ENCODE data around the gene ELP2. TPM values are rescaled to one million over a fixed set of nuclear protein-coding genes. Genes with fewer than 3 reads are reported as not detected.

ELP2 gene
- total RNA-seq, 1 experiment from 2014 or later, result 47.3 TPM

GRCh38 chr18:36191286-36191685 is 61.6 kb downstream of the ELP2 start:
- ATAC-seq, result no peak
- no peaks in the 10 kb centered on the region for H3F3A ChIP-seq (ENCODE audit: low read length, unreplicated experiment)
- no peak for TF ChIP-seq CTCF (conservative IDR thresholded peaks at IDR 0.05; ENCODE audit: low read depth, low read length)
- peaks cover 11% of the 10 kb centered on the region for H3K4me1 ChIP-seq (ENCODE audit: insufficient read depth, low read length)
- H2AFZ ChIP-seq (ENCODE audit: low read length), result no peak overlapping the region
- peaks cover 28% of the 10 kb centered on the region for H3K79me2 ChIP-seq (ENCODE audit: low read length)
- H3K36me3 ChIP-seq (ENCODE audit: low read depth, low read length), result no peaks in the 10 kb centered on the region
- no peaks in the 10 kb centered on the region for H3K9me3 ChIP-seq (ENCODE audit: low read length)
- no peak for DNase-seq
- no peak overlapping the region for H3K27ac ChIP-seq (ENCODE audit: low read length)
- H3K4me3 ChIP-seq (ENCODE audit: low read length), result no peak overlapping the region
- H3K4me2 ChIP-seq (ENCODE audit: low read length), result no peak overlapping the region
- no peaks in the 10 kb centered on the region for H3K27me3 ChIP-seq (ENCODE audit: low read length)
- no peak overlapping the region for H3K9ac ChIP-seq (ENCODE audit: low read length)
- intact Hi-C loops (cut with micrococcal nuclease), result no loop called here
- ChIA-PET POLR2A (ENCODE audit: unreplicated experiment) (no interaction called here), CTCF (no interaction called here)
- no peaks in the 10 kb centered on the region for H4K20me1 ChIP-seq (ENCODE audit: low read length)
- H3K9me2 ChIP-seq (replicated peaks; ENCODE audit: low read length), result no peaks in the 10 kb centered on the region
- BruUV-seq (replicated peaks), result no TSS peak

DNA sequence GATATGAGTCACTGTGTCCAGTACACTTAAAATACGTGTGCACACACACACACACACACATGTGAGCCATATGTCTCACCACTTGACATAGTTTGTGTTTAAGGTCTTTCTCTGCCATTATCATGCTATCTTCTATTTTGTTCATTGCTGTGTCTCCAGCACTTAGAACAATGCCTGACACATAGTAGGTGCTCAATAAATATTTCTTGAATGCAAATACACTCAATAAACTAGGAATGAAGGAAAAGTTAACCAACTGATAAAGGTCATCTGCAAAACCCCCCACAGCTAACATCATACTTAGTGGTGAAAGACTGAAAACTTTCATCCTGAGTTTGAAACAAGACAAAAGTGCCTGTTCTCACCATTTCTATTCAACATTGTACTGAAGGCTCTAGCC is 62.0 kb downstream of the ELP2 start:
- no peak for DNase-seq
- Histone ChIP-seq H3K36me3 (ENCODE audit: low read depth, low read length) (no peaks in the 10 kb centered on the region), H3K9me2 (replicated peaks; ENCODE audit: low read length) (no peaks in the 10 kb centered on the region), H3K4me1 (ENCODE audit: insufficient read depth, low read length) (peaks cover 11% of the 10 kb centered on the region), H3K9ac (ENCODE audit: low read length) (no peak overlapping the region), H3F3A (ENCODE audit: low read length, unreplicated experiment) (no peaks in the 10 kb centered on the region), H2AFZ (ENCODE audit: low read length) (no peak overlapping the region), H3K27me3 (ENCODE audit: low read length) (no peaks in the 10 kb centered on the region), H3K4me3 (ENCODE audit: low read length) (no peak overlapping the region), H3K9me3 (ENCODE audit: low read length) (no peaks in the 10 kb centered on the region), H3K4me2 (ENCODE audit: low read length) (no peak overlapping the region), H4K20me1 (ENCODE audit: low read length) (no peaks in the 10 kb centered on the region), H3K27ac (ENCODE audit: low read length) (no peak overlapping the region), H3K79me2 (ENCODE audit: low read length) (peaks cover 28% of the 10 kb centered on the region)
- ChIA-PET POLR2A (ENCODE audit: unreplicated experiment) (no interaction called here), CTCF (no interaction called here)
- intact Hi-C loops (cut with micrococcal nuclease), result no loop called here
- no TSS peak for BruUV-seq (replicated peaks)
- TF ChIP-seq CTCF (conservative IDR thresholded peaks at IDR 0.05; ENCODE audit: low read depth, low read length) (no peak), EZH2 (IDR thresholded peaks at IDR 0.05; ENCODE audit: low read length, unreplicated experiment) (no peak), EZH2phosphoT487 (IDR thresholded peaks at IDR 0.05; ENCODE audit: borderline replicate concordance, low read length) (no peak)
- ATAC-seq, result no peak

- ChIA-PET POLR2A (ENCODE audit: unreplicated experiment) (no interaction called here), CTCF (no interaction called here)
- DNase-seq (no peak), ATAC-seq (no peak)
- BruUV-seq (replicated peaks), result no TSS peak
- TF ChIP-seq EZH2phosphoT487 (IDR thresholded peaks at IDR 0.05; ENCODE audit: borderline replicate concordance, low read length) (no peak), EZH2 (IDR thresholded peaks at IDR 0.05; ENCODE audit: low read length, unreplicated experiment) (no peak), CTCF (conservative IDR thresholded peaks at IDR 0.05; ENCODE audit: low read depth, low read length) (no peak)
- Histone ChIP-seq H3K9me3 (ENCODE audit: low read length) (no peaks in the 10 kb centered on the region), H3K36me3 (ENCODE audit: low read depth, low read length) (no peaks in the 10 kb centered on the region), H3K79me2 (ENCODE audit: low read length) (peaks cover 5% of the 10 kb centered on the region; the same call in 1 of the 2 replicates), H3K4me1 (ENCODE audit: insufficient read depth, low read length) (no peaks in the 10 kb centered on the region), H3K4me3 (ENCODE audit: low read length) (no peak overlapping the region), H2AFZ (ENCODE audit: low read length) (no peak overlapping the region), H3K4me2 (ENCODE audit: low read length) (no peak overlapping the region), H3K9ac (ENCODE audit: low read length) (no peak overlapping the region), H4K20me1 (ENCODE audit: low read length) (no peaks in the 10 kb centered on the region), H3F3A (ENCODE audit: low read length, unreplicated experiment) (no peaks in the 10 kb centered on the region), H3K27ac (ENCODE audit: low read length) (no peak overlapping the region), H3K9me2 (replicated peaks; ENCODE audit: low read length) (no peaks in the 10 kb centered on the region), H3K27me3 (ENCODE audit: low read length) (no peaks in the 10 kb centered on the region)
- intact Hi-C loops (cut with micrococcal nuclease), result no loop called here
These were observed 65.1 kb downstream of the ELP2 start for GRCh38 chr18:36194600-36195315.
